ENCODE measurements around the gene C12orf57. TPM values are rescaled to one million over a fixed set of nuclear protein-coding genes. Genes with fewer than 3 reads are reported as not detected.

The C12orf57 gene
- total and polyA plus RNA-seq, 9 of the 15 experiments (the other 6 are each of a cell fraction or from before 2014, with no cell fraction given), result 26.7 to 191 (median 107) TPM

- TF ChIP-seq ZBTB1 (CRISPR knock-in tag; IDR thresholded peaks at IDR 0.05; ENCODE audit: borderline replicate concordance, low read depth) (peak; percentile 75; the same call in 1 of the 2 replicates), VEZF1 (CRISPR knock-in tag; IDR thresholded peaks at IDR 0.05) (0 out of 2 replicates have a peak, but pooled peaks have one; percentile 40), HNRNPLL (IDR thresholded peaks at IDR 0.05; ENCODE audit: low read depth, low read length, poor library complexity, severe bottlenecking) (peak; percentile 38), FOSL1 (tag; conservative IDR thresholded peaks at IDR 0.05) (peak; percentile 70), POLR2G (IDR thresholded peaks at IDR 0.05; ENCODE audit: low read depth, low read length) (peak; percentile 38), GMEB1 (CRISPR knock-in tag; IDR thresholded peaks at IDR 0.05) (0 out of 2 replicates have a peak, but pooled peaks have one; percentile 20), EP400 (IDR thresholded peaks at IDR 0.05) (no peak)
- TF ChIP-seq, protein P1, sequence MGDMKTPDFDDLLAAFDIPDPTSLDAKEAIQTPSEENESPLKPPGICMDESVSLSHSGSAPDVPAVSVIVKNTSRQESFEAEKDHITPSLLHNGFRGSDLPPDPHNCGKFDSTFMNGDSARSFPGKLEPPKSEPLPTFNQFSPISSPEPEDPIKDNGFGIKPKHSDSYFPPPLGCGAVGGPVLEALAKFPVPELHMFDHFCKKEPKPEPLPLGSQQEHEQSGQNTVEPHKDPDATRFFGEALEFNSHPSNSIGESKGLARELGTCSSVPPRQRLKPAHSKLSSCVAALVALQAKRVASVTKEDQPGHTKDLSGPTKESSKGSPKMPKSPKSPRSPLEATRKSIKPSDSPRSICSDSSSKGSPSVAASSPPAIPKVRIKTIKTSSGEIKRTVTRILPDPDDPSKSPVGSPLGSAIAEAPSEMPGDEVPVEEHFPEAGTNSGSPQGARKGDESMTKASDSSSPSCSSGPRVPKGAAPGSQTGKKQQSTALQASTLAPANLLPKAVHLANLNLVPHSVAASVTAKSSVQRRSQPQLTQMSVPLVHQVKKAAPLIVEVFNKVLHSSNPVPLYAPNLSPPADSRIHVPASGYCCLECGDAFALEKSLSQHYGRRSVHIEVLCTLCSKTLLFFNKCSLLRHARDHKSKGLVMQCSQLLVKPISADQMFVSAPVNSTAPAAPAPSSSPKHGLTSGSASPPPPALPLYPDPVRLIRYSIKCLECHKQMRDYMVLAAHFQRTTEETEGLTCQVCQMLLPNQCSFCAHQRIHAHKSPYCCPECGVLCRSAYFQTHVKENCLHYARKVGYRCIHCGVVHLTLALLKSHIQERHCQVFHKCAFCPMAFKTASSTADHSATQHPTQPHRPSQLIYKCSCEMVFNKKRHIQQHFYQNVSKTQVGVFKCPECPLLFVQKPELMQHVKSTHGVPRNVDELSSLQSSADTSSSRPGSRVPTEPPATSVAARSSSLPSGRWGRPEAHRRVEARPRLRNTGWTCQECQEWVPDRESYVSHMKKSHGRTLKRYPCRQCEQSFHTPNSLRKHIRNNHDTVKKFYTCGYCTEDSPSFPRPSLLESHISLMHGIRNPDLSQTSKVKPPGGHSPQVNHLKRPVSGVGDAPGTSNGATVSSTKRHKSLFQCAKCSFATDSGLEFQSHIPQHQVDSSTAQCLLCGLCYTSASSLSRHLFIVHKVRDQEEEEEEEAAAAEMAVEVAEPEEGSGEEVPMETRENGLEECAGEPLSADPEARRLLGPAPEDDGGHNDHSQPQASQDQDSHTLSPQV (IDR thresholded peaks at IDR 0.05), result no peak
- TF ChIP-seq, protein P2, sequence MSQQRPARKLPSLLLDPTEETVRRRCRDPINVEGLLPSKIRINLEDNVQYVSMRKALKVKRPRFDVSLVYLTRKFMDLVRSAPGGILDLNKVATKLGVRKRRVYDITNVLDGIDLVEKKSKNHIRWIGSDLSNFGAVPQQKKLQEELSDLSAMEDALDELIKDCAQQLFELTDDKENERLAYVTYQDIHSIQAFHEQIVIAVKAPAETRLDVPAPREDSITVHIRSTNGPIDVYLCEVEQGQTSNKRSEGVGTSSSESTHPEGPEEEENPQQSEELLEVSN (IDR thresholded peaks at IDR 0.05; ENCODE audit: borderline replicate concordance in 1 of 2, extremely low read depth in 1 of 2, insufficient read depth in 1 of 2, insufficient read length in 1 of 2, low read depth in 1 of 2, low read length in 1 of 2, poor library complexity in 1 of 2, severe bottlenecking in 1 of 2), result peak in 1 of 2 experiments; percentile 51
These were observed 29.4 kb upstream of the C12orf57 start, which contains the start of gene ENO2 (continued) for GRCh38 chr12:6914246-6914946.
